ENCODE results near the gene APBB1.

DNA sequence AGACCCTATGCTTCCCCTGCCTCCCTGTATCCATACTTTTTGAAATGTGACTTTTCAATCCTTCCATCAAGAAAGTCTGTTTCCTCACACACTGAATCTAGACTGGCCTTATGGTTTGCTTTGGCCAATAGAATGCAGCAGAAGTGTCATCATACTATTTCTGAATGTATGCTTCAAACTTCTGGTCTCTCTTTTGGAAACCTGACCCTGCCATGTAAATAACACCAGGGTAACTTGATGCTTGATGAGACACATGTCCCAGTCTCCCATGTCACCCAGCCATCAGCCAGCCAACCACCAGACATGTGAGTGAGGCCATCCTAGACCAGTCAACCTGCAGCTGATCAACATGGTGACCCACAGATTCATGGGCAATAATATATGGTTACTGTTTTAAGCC, 68.9 kb downstream of the APBB1 start:
- TF ChIP-seq, protein P1, sequence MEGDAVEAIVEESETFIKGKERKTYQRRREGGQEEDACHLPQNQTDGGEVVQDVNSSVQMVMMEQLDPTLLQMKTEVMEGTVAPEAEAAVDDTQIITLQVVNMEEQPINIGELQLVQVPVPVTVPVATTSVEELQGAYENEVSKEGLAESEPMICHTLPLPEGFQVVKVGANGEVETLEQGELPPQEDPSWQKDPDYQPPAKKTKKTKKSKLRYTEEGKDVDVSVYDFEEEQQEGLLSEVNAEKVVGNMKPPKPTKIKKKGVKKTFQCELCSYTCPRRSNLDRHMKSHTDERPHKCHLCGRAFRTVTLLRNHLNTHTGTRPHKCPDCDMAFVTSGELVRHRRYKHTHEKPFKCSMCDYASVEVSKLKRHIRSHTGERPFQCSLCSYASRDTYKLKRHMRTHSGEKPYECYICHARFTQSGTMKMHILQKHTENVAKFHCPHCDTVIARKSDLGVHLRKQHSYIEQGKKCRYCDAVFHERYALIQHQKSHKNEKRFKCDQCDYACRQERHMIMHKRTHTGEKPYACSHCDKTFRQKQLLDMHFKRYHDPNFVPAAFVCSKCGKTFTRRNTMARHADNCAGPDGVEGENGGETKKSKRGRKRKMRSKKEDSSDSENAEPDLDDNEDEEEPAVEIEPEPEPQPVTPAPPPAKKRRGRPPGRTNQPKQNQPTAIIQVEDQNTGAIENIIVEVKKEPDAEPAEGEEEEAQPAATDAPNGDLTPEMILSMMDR (IDR thresholded peaks at IDR 0.05; ENCODE audit: insufficient read depth, low read length), result no peak
- no peak for TF ChIP-seq POLR2AphosphoS5 (IDR thresholded peaks at IDR 0.05; ENCODE audit: low read depth)
- TF ChIP-seq, protein P2, sequence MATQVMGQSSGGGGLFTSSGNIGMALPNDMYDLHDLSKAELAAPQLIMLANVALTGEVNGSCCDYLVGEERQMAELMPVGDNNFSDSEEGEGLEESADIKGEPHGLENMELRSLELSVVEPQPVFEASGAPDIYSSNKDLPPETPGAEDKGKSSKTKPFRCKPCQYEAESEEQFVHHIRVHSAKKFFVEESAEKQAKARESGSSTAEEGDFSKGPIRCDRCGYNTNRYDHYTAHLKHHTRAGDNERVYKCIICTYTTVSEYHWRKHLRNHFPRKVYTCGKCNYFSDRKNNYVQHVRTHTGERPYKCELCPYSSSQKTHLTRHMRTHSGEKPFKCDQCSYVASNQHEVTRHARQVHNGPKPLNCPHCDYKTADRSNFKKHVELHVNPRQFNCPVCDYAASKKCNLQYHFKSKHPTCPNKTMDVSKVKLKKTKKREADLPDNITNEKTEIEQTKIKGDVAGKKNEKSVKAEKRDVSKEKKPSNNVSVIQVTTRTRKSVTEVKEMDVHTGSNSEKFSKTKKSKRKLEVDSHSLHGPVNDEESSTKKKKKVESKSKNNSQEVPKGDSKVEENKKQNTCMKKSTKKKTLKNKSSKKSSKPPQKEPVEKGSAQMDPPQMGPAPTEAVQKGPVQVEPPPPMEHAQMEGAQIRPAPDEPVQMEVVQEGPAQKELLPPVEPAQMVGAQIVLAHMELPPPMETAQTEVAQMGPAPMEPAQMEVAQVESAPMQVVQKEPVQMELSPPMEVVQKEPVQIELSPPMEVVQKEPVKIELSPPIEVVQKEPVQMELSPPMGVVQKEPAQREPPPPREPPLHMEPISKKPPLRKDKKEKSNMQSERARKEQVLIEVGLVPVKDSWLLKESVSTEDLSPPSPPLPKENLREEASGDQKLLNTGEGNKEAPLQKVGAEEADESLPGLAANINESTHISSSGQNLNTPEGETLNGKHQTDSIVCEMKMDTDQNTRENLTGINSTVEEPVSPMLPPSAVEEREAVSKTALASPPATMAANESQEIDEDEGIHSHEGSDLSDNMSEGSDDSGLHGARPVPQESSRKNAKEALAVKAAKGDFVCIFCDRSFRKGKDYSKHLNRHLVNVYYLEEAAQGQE (IDR thresholded peaks at IDR 0.05; ENCODE audit: insufficient replicate concordance, low read depth), result no peak
- TF ChIP-seq GABPA (IDR thresholded peaks at IDR 0.05; ENCODE audit: low read depth), result no peak
- TF ChIP-seq SPI1 (IDR thresholded peaks at IDR 0.05; ENCODE audit: borderline replicate concordance, low read depth), result no peak
